ENCODE measurements around the gene KLF17.

Gene KLF17

DNA sequence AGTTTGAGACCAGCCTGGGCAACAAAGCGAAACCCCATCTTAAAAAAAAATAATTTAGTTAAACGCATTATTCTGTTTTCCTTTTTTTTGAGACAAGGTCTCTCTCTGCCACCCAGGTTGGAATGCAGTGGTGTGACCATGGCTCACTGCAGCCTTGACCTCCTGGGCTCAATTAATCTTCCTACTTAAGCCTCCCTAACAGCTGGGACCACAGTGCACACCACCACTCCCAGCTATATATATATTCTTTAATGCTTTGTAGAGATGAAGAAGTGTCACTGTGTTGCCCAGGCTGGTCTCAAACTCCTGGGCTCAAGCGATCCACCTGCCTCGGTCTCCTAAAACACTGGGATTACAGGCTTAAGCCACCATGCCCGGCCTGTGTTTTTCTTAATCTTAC, 7.7 kb upstream of the KLF17 start:
- TF ChIP-seq, protein P1, sequence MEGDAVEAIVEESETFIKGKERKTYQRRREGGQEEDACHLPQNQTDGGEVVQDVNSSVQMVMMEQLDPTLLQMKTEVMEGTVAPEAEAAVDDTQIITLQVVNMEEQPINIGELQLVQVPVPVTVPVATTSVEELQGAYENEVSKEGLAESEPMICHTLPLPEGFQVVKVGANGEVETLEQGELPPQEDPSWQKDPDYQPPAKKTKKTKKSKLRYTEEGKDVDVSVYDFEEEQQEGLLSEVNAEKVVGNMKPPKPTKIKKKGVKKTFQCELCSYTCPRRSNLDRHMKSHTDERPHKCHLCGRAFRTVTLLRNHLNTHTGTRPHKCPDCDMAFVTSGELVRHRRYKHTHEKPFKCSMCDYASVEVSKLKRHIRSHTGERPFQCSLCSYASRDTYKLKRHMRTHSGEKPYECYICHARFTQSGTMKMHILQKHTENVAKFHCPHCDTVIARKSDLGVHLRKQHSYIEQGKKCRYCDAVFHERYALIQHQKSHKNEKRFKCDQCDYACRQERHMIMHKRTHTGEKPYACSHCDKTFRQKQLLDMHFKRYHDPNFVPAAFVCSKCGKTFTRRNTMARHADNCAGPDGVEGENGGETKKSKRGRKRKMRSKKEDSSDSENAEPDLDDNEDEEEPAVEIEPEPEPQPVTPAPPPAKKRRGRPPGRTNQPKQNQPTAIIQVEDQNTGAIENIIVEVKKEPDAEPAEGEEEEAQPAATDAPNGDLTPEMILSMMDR (IDR thresholded peaks at IDR 0.05): no peak

- TF ChIP-seq, protein P1 (IDR thresholded peaks at IDR 0.05): no peak
These were observed 6.8 kb upstream of the KLF17 start for GRCh38 chr1:44111861-44112260.

DNA sequence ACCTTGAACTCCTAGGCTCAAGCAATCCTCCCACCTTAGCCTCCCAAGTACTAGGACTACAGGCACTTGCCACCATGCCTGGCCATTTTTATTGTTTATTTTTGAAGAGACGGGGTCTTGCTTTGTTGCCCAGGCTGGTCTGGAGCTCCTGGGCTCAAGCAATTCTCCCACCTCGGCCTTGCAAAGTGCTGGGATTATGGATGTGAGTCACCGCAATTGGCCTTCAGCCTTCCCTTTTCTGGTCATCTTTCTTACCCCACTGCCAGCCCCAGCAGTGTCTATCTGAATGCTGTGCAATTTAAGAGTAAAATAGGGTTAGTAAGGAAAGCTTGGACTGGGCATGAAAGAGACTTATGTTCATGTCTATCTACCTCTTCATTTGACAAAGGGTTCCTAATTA, 6.1 kb upstream of the KLF17 start:
- TF ChIP-seq, protein P1 (IDR thresholded peaks at IDR 0.05): no peak

GRCh38 chr1:44113095-44113609, 5.5 kb upstream of the KLF17 start:
- TF ChIP-seq, protein P1 (IDR thresholded peaks at IDR 0.05): no peak

GRCh38 chr1:44114098-44114497, 4.5 kb upstream of the KLF17 start:
- TF ChIP-seq, protein P1 (IDR thresholded peaks at IDR 0.05): no peak

- TF ChIP-seq, protein P1 (IDR thresholded peaks at IDR 0.05): no peak
These were observed 904 bp downstream of the KLF17 start for GRCh38 chr1:44119525-44119924.

- TF ChIP-seq, protein P1 (IDR thresholded peaks at IDR 0.05): no peak
These were observed 1.9 kb downstream of the KLF17 start for GRCh38 chr1:44120398-44120949.

All from LNCAP (cell line).